HEK293 (cell line): ENCODE results near the gene L3MBTL4.

Source experiments
- CTCF ChIA-PET: fragments of 350-600 bp; formaldehyde crosslinking; extraction: SDS; loops from one replicate; lab custom pipeline; 2021; ENCODE audit warnings: antibody characterized with exemption; lab: Yijun Ruan, JAX
- POLR2A ChIA-PET: fragments of 300-600 bp; formaldehyde crosslinking; extraction: SDS; loops from one replicate; lab custom pipeline; 2020; ENCODE audit warnings: antibody characterized with exemption, inconsistent platforms; lab: Yijun Ruan, JAX
- H3K27ac ChIP-seq: fragments of 200-500 bp; sonication (Bioruptor generic); 2 replicates; pipeline ENCODE4 v1.5.1; 2014; ENCODE audit warnings: low read depth, low read length, control low read depth, inconsistent platforms; ENCODE audit errors: extremely low read depth
- H3K36me3 ChIP-seq, 2 experiments: fragments of 200-500 bp in 1 of 2; sonication (Bioruptor generic) in 1 of 2; 1 replicate in 1 of 2; 2 replicates in 1 of 2; pipeline ENCODE4 v1.5.1; 2014 to 2017; ENCODE audit warnings: inconsistent platforms in 2 of 2, low read length in 2 of 2; ENCODE audit not compliant: control insufficient read depth in 2 of 2, insufficient read depth in 1 of 2
- H3K4me1 ChIP-seq: fragments of 200-500 bp; sonication (Bioruptor generic); 2 replicates; pipeline ENCODE4 v1.5.1; 2014; ENCODE audit warnings: mild to moderate bottlenecking, low read length, inconsistent platforms; ENCODE audit not compliant: control insufficient read depth, insufficient read depth
- H3K4me3 ChIP-seq: 2 replicates; pipeline ENCODE4 v1.5.1; 2011; ENCODE audit warnings: low read depth, mild to moderate bottlenecking, control low read depth, low read length, moderate library complexity
- H3K9me3 ChIP-seq: fragments of 200-500 bp; sonication (Bioruptor generic); 2 replicates; pipeline ENCODE4 v1.5.1; 2014; ENCODE audit warnings: low read depth, low read length, inconsistent platforms; ENCODE audit not compliant: control insufficient read depth, insufficient read depth
- GLIS1 ChIP-seq: fragments of 450-650 bp; formaldehyde crosslinking; IDR thresholded peaks from 2 replicates; pipeline ENCODE4 v1.5.1; 2016; ENCODE audit warnings: missing biosample characterization, missing genetic modification characterization
- GLIS2 ChIP-seq: fragments of 450-650 bp; formaldehyde crosslinking; IDR thresholded peaks from 2 replicates; pipeline ENCODE4 v1.5.1; 2016; ENCODE audit warnings: missing biosample characterization, missing genetic modification characterization
- OSR2 ChIP-seq: fragments of 450-650 bp; formaldehyde crosslinking; IDR thresholded peaks from 2 replicates; pipeline ENCODE4 v1.5.1; 2016; ENCODE audit warnings: missing biosample characterization, missing genetic modification characterization
- SCRT1 ChIP-seq: fragments of 450-650 bp; formaldehyde crosslinking; IDR thresholded peaks from 2 replicates; pipeline ENCODE4 v1.5.1; 2016; ENCODE audit warnings: missing biosample characterization, missing genetic modification characterization, borderline replicate concordance
- ZBTB1 ChIP-seq: fragments of 450-650 bp; formaldehyde crosslinking; IDR thresholded peaks from 2 replicates; pipeline ENCODE4 v1.5.1; 2016; ENCODE audit warnings: missing biosample characterization, missing genetic modification characterization
- ZBTB17 ChIP-seq: fragments of 450-650 bp; formaldehyde crosslinking; IDR thresholded peaks from 2 replicates; pipeline ENCODE4 v1.5.1; 2016; ENCODE audit warnings: missing biosample characterization, missing genetic modification characterization
- ZBTB21 ChIP-seq: fragments of 450-650 bp; formaldehyde crosslinking; IDR thresholded peaks from 2 replicates; pipeline ENCODE4 v1.5.1; 2017; ENCODE audit warnings: missing biosample characterization, missing genetic modification characterization
- ZNF114 ChIP-seq: fragments of 450-650 bp; formaldehyde crosslinking; IDR thresholded peaks from 2 replicates; pipeline ENCODE4 v1.5.0; 2017; ENCODE audit warnings: missing biosample characterization, missing genetic modification characterization
- ZNF404 ChIP-seq: fragments of 450-650 bp; formaldehyde crosslinking; IDR thresholded peaks from 2 replicates; pipeline ENCODE4 v1.5.1; 2017; ENCODE audit warnings: missing biosample characterization, missing genetic modification characterization
- ZNF426 ChIP-seq: fragments of 450-650 bp; formaldehyde crosslinking; IDR thresholded peaks from 2 replicates; pipeline ENCODE4 v1.5.1; 2017; ENCODE audit warnings: missing biosample characterization, missing genetic modification characterization, mild to moderate bottlenecking, inconsistent platforms, moderate library complexity
- ZNF473 ChIP-seq: fragments of 450-650 bp; formaldehyde crosslinking; IDR thresholded peaks from 2 replicates; pipeline ENCODE4 v1.5.1; 2017; ENCODE audit warnings: missing biosample characterization, missing genetic modification characterization
- ZNF549 ChIP-seq: fragments of 450-650 bp; IDR thresholded peaks from 2 replicates; pipeline ENCODE4 v1.5.1; 2018; ENCODE audit warnings: missing biosample characterization, missing genetic modification characterization, mild to moderate bottlenecking, inconsistent platforms, moderate library complexity
- ZNF555 ChIP-seq: fragments of 450-650 bp; formaldehyde crosslinking; conservative IDR thresholded peaks from 2 replicates; pipeline ENCODE4 v1.5.1; 2017; ENCODE audit warnings: missing biosample characterization, mild to moderate bottlenecking, missing genetic modification characterization, inconsistent platforms
- ZNF571 ChIP-seq: fragments of 450-650 bp; formaldehyde crosslinking; IDR thresholded peaks from 2 replicates; pipeline ENCODE4 v1.5.0; 2017; ENCODE audit warnings: missing biosample characterization, missing genetic modification characterization
- ZNF623 ChIP-seq: fragments of 450-650 bp; formaldehyde crosslinking; IDR thresholded peaks from 2 replicates; pipeline ENCODE4 v1.5.1; 2016; ENCODE audit warnings: missing biosample characterization, missing genetic modification characterization
- ZNF777 ChIP-seq: fragments of 450-650 bp; formaldehyde crosslinking; IDR thresholded peaks from 2 replicates; pipeline ENCODE4 v1.5.1; 2017; ENCODE audit warnings: missing biosample characterization, missing genetic modification characterization, borderline replicate concordance
- ZNF791 ChIP-seq: fragments of 450-650 bp; formaldehyde crosslinking; IDR thresholded peaks from 2 replicates; pipeline ENCODE4 v1.5.1; 2016; ENCODE audit warnings: missing biosample characterization, missing genetic modification characterization
- ZNF830 ChIP-seq: fragments of 450-650 bp; IDR thresholded peaks from 2 replicates; pipeline ENCODE4 v1.5.0; 2018; ENCODE audit warnings: missing biosample characterization, missing genetic modification characterization, low read depth, mild to moderate bottlenecking, moderate library complexity
- ZSCAN16 ChIP-seq: fragments of 450-650 bp; formaldehyde crosslinking; IDR thresholded peaks from 2 replicates; pipeline ENCODE4 v1.5.1; 2016; ENCODE audit warnings: missing biosample characterization, missing genetic modification characterization
- TF ChIP-seq, protein P1 (sequence below): fragments of 450-650 bp; IDR thresholded peaks from 2 replicates; pipeline ENCODE4 v1.5.1; 2018; ENCODE audit warnings: missing biosample characterization, mild to moderate bottlenecking, missing genetic modification characterization
- TF ChIP-seq, protein P2 (sequence below): fragments of 450-650 bp; formaldehyde crosslinking; IDR thresholded peaks from 2 replicates; pipeline ENCODE4 v1.5.1; 2016; ENCODE audit warnings: missing biosample characterization, missing genetic modification characterization
- TF ChIP-seq, protein P3 (sequence below): fragments of 450-650 bp; formaldehyde crosslinking; IDR thresholded peaks from 2 replicates; pipeline ENCODE4; 2016; ENCODE audit warnings: missing biosample characterization, missing genetic modification characterization
- TF ChIP-seq, protein P4 (sequence below): fragments of 450-650 bp; formaldehyde crosslinking; IDR thresholded peaks from 2 replicates; pipeline ENCODE4 v1.5.1; 2016; ENCODE audit warnings: missing biosample characterization, missing genetic modification characterization
- TF ChIP-seq, protein P5 (sequence below): fragments of 450-650 bp; formaldehyde crosslinking; IDR thresholded peaks from 2 replicates; pipeline ENCODE4 v1.5.1; 2017; ENCODE audit warnings: missing biosample characterization, missing genetic modification characterization

Gene L3MBTL4

DNA sequence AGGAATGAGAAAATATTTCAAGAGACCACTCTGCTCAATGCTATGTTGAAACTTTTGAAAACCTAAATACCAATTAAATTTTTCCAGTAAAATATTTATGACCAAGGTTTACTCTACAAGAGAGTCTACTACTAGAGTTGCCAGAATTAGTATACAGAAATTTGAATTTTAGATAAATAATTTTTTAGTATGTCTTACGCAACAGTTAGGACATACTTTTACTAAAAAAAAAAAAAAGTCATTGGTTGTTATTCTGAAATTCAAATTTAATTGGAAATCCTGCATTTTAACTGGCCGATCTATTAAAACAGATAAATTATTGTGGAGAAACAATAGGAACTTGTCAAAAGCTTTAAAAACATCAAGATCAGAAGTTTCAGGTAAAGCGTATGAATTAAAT, 470.3 kb downstream of the L3MBTL4 start:
- Histone ChIP-seq H3K9me3 (no peaks in the 10 kb centered on the region), H3K4me3 (no peak overlapping the region), H3K36me3 (no peaks in the 10 kb centered on the region), H3K27ac (no peak overlapping the region), H3K4me1 (peaks cover 8% of the 10 kb centered on the region; the same call in 1 of the 2 replicates)
- no peak for TF ChIP-seq ZNF426 (tag by site-specific recombination)
- no peak for TF ChIP-seq ZNF777
- POLR2A ChIA-PET = interaction anchor here (0.7 kb wide), 1 partner anchor 10 kb away, joined by 4 read pairs; no protein-coding TSS in a partner anchor
- CTCF ChIA-PET = interaction anchor here (1.1 kb wide), 1 partner anchor 10 kb away, joined by 4 read pairs; no protein-coding TSS in a partner anchor

DNA sequence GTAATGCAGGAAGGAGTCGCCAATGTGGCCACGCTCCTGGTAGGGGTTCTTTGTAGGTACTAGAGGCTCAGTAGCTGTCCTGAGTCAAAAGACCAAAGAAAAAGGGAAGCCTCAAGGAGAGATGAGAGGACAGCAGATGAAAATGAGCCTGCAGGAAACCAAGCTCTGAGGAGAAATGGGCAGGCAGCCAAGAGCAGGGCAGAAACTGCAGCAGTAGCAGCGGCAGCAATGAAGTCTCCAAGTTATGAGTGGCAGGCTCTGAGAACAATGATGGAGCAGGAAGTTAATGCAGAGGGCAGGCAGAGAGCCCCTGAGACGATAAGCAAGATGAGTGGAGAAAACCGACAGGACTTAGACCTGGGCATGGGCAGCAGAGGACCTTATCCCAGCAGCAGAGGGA, 471.2 kb downstream of the L3MBTL4 start:
- Histone ChIP-seq H3K4me1 (0 out of 2 replicates have a peak, but pooled peaks cover 5% of the 10 kb centered on the region), H3K9me3 (no peaks in the 10 kb centered on the region), H3K36me3 (no peaks in the 10 kb centered on the region), H3K4me3 (no peak overlapping the region), H3K27ac (no peak overlapping the region)
- ChIA-PET CTCF (no interaction called here), POLR2A (no interaction called here)
- no peak for TF ChIP-seq GLIS2 (tag by site-specific recombination)
- TF ChIP-seq, protein P1, sequence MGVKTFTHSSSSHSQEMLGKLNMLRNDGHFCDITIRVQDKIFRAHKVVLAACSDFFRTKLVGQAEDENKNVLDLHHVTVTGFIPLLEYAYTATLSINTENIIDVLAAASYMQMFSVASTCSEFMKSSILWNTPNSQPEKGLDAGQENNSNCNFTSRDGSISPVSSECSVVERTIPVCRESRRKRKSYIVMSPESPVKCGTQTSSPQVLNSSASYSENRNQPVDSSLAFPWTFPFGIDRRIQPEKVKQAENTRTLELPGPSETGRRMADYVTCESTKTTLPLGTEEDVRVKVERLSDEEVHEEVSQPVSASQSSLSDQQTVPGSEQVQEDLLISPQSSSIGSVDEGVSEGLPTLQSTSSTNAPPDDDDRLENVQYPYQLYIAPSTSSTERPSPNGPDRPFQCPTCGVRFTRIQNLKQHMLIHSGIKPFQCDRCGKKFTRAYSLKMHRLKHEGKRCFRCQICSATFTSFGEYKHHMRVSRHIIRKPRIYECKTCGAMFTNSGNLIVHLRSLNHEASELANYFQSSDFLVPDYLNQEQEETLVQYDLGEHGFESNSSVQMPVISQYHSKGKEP (tag by site-specific recombination) = peak; percentile 85
- no peak for TF ChIP-seq ZNF404
- TF ChIP-seq ZNF473 = no peak
- peak; percentile 97 for TF ChIP-seq ZSCAN16 (tag by site-specific recombination)
- no peak for TF ChIP-seq ZNF623 (tag by site-specific recombination)
- TF ChIP-seq, protein P2, sequence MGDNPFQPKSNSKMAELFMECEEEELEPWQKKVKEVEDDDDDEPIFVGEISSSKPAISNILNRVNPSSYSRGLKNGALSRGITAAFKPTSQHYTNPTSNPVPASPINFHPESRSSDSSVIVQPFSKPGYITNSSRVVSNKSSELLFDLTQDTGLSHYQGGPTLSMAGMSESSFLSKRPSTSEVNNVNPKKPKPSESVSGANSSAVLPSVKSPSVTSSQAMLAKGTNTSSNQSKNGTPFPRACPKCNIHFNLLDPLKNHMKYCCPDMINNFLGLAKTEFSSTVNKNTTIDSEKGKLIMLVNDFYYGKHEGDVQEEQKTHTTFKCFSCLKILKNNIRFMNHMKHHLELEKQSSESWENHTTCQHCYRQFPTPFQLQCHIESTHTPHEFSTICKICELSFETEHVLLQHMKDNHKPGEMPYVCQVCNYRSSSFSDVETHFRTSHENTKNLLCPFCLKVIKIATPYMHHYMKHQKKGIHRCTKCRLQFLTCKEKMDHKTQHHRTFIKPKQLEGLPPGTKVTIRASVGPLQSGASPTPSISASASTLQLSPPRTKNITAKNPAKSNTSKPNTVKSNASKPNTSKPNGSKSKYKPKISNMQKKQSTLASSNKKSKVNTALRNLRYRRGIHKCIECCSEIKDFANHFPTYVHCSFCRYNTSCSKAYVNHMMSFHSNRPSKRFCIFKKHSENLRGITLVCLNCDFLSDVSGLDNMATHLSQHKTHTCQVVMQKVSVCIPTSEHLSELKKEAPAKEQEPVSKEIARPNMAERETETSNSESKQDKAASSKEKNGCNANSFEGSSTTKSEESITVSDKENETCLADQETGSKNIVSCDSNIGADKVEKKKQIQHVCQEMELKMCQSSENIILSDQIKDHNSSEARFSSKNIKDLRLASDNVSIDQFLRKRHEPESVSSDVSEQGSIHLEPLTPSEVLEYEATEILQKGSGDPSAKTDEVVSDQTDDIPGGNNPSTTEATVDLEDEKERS = no peak
- no peak for TF ChIP-seq ZNF571 (tag by site-specific recombination)
- TF ChIP-seq ZNF555 (tag by site-specific recombination) = no peak
- no peak for TF ChIP-seq ZNF791 (tag by site-specific recombination)
- no peak for TF ChIP-seq ZNF114 (tag by site-specific recombination)
- no peak for TF ChIP-seq ZBTB21 (tag by site-specific recombination)
- TF ChIP-seq ZNF830 (tag by site-specific recombination) = no peak
- TF ChIP-seq, protein P3, sequence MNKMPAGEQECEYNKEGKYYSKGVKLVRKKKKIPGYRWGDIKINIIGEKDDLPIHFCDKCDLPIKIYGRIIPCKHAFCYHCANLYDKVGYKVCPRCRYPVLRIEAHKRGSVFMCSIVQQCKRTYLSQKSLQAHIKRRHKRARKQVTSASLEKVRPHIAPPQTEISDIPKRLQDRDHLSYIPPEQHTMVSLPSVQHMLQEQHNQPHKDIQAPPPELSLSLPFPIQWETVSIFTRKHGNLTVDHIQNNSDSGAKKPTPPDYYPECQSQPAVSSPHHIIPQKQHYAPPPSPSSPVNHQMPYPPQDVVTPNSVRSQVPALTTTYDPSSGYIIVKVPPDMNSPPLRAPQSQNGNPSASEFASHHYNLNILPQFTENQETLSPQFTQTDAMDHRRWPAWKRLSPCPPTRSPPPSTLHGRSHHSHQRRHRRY = no peak
- peak; percentile 77 for TF ChIP-seq OSR2 (tag by site-specific recombination)
- TF ChIP-seq, protein P4, sequence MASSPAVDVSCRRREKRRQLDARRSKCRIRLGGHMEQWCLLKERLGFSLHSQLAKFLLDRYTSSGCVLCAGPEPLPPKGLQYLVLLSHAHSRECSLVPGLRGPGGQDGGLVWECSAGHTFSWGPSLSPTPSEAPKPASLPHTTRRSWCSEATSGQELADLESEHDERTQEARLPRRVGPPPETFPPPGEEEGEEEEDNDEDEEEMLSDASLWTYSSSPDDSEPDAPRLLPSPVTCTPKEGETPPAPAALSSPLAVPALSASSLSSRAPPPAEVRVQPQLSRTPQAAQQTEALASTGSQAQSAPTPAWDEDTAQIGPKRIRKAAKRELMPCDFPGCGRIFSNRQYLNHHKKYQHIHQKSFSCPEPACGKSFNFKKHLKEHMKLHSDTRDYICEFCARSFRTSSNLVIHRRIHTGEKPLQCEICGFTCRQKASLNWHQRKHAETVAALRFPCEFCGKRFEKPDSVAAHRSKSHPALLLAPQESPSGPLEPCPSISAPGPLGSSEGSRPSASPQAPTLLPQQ = no peak
- peak; percentile 53; the same call in 1 of the 2 replicates for TF ChIP-seq ZBTB17 (tag by site-specific recombination)
- TF ChIP-seq GLIS1 (tag by site-specific recombination) = no peak
- no peak for TF ChIP-seq ZNF426 (tag by site-specific recombination)
- no peak for TF ChIP-seq SCRT1 (tag by site-specific recombination)
- TF ChIP-seq, protein P5, sequence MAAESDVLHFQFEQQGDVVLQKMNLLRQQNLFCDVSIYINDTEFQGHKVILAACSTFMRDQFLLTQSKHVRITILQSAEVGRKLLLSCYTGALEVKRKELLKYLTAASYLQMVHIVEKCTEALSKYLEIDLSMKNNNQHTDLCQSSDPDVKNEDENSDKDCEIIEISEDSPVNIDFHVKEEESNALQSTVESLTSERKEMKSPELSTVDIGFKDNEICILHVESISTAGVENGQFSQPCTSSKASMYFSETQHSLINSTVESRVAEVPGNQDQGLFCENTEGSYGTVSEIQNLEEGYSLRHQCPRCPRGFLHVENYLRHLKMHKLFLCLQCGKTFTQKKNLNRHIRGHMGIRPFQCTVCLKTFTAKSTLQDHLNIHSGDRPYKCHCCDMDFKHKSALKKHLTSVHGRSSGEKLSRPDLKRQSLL (tag by site-specific recombination) = peak; percentile 63; the same call in 1 of the 2 replicates
- TF ChIP-seq ZBTB1 (tag by site-specific recombination) = no peak
- no peak for TF ChIP-seq ZNF549 (tag by site-specific recombination)
